T1000 (cell line): ENCODE results near the gene BZW2.
"Not testable (repeated sequence)": the region's sequence is repeated elsewhere in the genome, so short reads cannot be mapped to it uniquely, and the experiment has no call there.

Experiments used
- DNase-seq: peaks from one replicate; lab custom pipeline; 2025; ENCODE audit warnings: mixed read lengths; lab: John Stamatoyannopoulos, UW

The BZW2 gene

GRCh38 chr7:16675277-16675676 lies 29.3 kb downstream of the BZW2 start:
- no peak for DNase-seq

- no peak for DNase-seq
These were observed 32.1 kb downstream of the BZW2 start for GRCh38 chr7:16677978-16678494.

- DNase-seq = not testable (repeated sequence)
These were observed 32.9 kb downstream of the BZW2 start for GRCh38 chr7:16678645-16679566.

GRCh38 chr7:16684935-16685334 lies 39.0 kb downstream of the BZW2 start:
- no peak for DNase-seq

DNA sequence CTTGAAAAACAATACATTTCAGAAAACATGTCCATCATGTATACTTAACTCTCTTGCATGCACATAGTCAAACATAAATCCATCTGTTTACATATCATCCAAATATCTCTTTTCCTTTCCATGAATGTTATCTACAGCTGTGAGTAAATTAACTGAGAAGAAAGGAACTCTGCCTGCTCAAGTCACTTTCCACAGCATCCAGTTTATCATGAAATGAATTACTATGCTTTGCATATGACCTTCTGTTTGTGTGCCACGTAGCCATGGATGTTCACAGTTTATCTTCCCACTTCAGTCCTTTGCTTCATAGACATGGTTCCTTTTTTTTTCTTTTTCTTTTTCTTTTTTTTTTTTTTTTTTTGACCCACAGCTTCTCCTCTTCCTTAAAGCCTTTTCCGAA lies 39.6 kb downstream of the BZW2 start:
- DNase-seq = no peak

DNA sequence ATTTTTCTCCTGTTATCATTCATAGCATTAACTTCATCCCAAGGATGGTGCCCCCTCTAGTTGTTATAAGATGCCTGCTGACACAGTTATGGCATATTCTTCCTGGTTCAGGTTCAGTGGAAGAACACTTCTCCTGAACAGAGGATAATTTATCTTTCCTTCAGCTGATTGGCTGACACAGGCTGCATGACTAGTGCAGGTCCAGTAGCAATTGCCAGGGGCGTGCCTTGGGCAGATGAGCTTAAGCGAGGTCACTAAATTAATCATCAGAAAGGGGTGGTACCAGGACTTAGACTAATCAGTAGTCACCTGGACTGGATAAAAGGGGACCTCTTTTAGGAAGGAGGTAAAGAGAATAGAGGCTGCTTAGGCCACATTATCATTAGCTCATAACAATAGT lies 42.3 kb downstream of the BZW2 start:
- DNase-seq = no peak

DNA sequence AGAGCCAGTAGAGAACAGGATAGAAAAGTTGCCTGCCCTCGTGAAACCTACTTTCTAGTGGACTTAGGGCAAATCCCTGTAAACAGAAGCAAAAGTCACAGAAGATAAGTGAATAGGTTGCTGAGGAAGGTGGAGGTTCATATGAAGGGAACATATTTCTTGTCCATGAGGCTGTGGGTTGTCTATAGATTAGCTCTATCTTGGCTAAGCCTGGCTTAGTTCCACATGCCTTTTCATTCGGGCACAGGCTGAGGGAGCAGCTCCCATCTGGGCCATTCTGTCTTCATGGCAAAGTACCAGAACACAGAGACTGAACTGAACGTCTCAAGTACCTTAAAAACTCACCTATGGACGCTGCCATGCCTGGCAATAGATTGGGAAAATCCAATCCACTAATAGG lies 45.3 kb downstream of the BZW2 start:
- no peak for DNase-seq

DNA sequence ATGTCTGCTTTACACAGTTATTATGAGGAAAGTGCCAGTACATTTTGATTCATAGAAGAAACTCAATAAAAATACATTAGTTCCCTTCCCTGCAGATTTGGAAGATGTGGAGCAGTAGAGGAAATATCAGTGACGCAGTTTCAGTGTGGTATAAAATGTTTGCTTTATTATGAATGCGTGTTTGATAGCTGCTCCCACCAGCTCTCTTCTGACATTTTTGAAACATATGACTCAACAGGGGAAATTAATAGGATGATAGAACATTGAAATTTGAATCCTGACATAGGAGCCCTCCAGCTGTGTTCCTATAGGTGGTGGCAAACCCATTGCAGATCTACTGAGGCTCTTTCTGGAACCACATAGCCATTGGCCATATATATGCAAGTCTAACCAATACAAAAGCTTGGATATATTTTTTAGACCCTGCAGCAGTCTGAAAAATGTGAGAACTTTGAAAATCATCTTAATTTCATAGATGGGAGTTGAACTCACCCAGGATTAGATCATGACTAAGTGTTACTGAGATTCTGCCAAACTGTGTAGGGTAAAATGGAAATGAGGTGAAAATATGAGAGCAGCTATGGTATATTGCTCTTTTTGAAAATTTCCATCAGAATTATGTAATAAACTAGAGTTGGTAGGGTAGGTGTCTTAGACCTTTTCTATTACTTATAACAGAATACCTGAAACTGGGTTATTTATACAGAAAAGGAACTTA lies 47.8 kb downstream of the BZW2 start:
- DNase-seq = no peak

DNA sequence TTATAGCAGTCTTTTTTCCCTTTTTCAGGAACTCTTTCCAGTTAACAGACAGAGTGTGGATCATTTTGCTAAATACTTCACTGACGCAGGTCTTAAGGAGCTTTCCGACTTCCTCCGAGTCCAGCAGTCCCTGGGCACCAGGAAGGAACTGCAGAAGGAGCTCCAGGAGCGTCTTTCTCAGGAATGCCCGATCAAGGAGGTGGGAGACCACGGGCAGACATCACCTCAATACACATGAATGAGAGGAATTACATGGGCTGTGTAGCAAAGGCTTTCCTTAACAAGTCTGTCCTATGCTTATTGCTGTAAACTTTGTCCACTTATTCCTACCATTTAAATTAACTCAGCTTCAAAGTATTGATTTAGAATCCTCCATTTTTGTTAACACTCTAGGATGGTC lies 48.8 kb downstream of the BZW2 start:
- DNase-seq = no peak

GRCh38 chr7:16695621-16696237 lies 49.7 kb downstream of the BZW2 start:
- no peak for DNase-seq

DNA sequence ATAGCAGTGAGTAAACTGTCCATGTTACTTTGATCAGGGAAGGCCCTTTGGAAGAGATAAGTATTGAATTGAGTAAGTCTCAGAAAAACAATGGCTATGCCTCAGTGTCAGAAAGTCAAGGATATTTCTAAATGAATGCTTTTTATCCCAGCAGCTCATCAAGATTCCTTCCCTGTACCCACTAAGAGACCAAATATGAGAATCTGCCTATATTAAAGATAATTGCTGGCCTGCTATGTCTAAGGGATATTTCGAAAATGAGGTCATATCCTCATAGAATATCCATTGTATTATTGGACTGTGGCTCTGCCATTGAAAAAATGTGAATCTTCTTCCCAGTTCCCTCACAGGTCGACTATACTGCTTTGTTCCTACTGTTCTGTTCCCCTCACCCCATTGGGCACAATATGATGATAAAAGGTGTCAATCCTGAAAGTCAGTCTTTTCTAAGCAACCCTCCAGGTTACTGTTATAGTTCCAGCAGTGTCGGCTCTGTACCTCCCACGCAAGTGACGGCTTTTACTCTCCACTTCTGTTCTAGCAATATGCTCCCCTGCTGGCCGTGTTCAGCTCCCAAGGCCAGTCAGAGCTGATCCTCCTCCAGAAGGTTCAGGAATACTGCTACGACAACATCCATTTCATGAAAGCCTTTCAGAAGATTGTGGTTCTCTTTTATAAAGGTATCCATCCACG lies 51.7 kb downstream of the BZW2 start:
- no peak for DNase-seq

- no peak for DNase-seq
These were observed 52.4 kb downstream of the BZW2 start for GRCh38 chr7:16698200-16698905.

DNA sequence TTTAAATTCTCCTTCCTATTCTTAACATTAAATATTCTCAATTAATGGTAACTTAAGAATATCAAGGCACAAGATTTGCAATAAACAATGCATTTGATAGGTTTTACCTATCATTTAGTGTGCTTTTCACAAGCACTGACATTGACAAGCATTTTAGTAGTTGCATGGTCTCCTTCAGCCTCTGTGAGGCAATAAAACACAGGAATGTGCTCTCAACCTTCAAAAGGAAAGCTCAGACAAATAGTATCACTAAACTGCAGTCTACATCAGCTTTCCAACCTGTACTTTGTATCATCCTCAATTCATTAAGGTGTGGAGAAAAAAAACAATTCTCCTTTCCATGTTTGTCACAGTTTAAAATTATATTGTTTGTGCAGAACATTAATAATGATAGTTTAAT lies 56.5 kb downstream of the BZW2 start:
- no peak for DNase-seq

DNA sequence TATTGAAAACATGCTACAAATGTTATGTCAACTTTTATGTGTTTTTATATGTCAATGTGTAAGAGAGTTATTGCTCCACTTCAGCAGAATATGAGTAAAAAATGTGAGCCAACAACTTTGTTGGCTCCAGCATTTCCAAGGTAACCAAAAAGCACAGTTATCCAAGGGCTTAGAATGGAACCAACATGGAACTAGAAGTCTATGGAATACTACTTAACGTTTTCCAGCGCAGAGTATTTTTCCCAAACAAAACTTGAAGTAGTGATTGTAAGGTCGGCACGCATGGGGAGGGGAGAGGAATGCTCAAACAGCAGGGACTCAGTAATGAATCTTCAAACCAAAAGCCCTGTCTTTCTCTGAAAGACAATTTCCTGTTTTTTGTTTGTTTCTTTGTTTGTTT lies 62.5 kb downstream of the BZW2 start:
- no peak for DNase-seq

GRCh38 chr7:16708980-16709379 lies 63.0 kb downstream of the BZW2 start:
- peak; percentile 7 for DNase-seq

GRCh38 chr7:16710651-16711050 lies 64.7 kb downstream of the BZW2 start:
- DNase-seq = no peak

- DNase-seq = no peak
These were observed 65.7 kb downstream of the BZW2 start for GRCh38 chr7:16711730-16712129.

GRCh38 chr7:16712916-16713315 lies 66.9 kb downstream of the BZW2 start:
- DNase-seq = no peak

GRCh38 chr7:16715928-16716327 lies 69.9 kb downstream of the BZW2 start:
- no peak for DNase-seq

DNA sequence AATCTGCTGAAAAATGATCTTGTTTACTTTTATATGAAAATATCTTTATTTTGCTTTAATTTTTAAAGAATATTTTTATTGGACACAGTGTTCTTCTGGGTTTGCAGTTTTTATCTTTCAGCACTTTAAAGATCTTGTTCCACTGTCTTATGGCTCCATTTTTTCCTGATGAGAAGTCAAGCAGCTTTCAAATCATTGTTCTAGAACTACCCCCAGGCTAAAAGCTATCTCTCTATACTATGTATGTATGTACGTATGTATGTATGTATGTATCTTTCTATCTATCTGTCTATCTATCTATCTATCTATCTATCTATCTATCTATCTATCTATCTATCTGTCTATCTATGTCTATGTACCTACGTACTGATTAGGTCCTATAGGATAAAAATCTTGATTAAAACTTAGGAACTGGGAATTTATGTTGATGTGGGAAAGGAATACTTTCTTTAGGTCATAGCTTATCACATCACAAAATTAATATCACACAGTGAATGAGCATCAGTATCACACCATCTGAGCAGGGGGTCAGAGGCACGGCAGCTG lies 72.2 kb downstream of the BZW2 start:
- no peak for DNase-seq

DNA sequence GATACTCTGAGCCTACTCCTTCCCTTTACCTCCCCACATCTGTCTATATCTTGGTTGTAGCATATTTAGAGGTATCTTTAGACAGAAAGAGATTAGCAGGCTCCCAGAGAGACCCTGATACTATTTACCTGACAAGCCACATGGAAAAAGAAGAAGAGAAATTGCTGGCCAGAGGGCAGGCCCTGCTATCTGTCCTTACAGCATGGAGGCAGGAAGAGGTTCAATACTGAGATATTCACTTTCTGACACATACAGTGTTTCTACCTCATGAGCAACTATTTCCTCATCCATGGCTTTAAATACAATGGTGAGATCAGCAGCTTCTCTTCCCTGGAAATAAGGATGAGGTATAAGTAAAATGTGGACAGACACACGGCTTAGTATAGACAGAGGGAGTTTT lies 73.7 kb downstream of the BZW2 start:
- no peak for DNase-seq
